ENCODE results near the gene HIBCH. TPM values are rescaled to one million over a fixed set of nuclear protein-coding genes. Genes with fewer than 3 reads are reported as not detected.
"Not testable (repeated sequence)": the region's sequence is repeated elsewhere in the genome, so short reads cannot be mapped to it uniquely, and the experiment has no call there.

The HIBCH gene
- total and polyA plus RNA-seq, 2 donors from 2014 or later: 35.7 to 115 TPM

DNA sequence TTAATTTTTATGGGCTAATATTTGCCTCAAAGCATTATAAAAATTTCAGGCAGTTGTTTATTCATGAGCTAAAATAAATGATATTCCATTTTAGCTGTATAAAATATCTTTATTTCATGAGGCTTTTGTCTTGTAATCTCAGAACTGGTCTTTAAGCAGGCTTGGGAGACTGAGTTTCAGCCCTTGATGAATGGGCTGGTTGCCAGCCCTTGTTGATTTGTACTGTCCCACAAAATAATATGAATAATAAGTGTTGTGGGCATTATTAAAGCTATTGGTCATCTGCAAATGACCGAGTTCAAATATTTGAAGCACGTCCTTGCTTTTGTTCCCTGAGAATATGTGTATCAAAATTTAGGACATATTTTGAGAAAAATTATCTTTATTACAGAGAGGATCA, 41.9 kb upstream of the HIBCH start:
- H3K27me3 ChIP-seq (ENCODE audit: control insufficient read depth, insufficient read depth, low read length): no peaks in the 10 kb centered on the region
- intact Hi-C loops (cut with DNase I): no loop called here
- H3K27ac ChIP-seq (ENCODE audit: low read depth in 2 of 2, low read length in 2 of 2): no peak overlapping the region
- no peak overlapping the region for H3K9ac ChIP-seq (ENCODE audit: low read length in 3 of 3)
- peaks cover 0 to 4% (median 4%) of the 10 kb centered on the region in 3 donors for H3K4me1 ChIP-seq (ENCODE audit: control insufficient read depth in 2 of 3, insufficient read depth in 2 of 3, low read depth in 1 of 3, low read length in 3 of 3)
- TF ChIP-seq, protein P1, sequence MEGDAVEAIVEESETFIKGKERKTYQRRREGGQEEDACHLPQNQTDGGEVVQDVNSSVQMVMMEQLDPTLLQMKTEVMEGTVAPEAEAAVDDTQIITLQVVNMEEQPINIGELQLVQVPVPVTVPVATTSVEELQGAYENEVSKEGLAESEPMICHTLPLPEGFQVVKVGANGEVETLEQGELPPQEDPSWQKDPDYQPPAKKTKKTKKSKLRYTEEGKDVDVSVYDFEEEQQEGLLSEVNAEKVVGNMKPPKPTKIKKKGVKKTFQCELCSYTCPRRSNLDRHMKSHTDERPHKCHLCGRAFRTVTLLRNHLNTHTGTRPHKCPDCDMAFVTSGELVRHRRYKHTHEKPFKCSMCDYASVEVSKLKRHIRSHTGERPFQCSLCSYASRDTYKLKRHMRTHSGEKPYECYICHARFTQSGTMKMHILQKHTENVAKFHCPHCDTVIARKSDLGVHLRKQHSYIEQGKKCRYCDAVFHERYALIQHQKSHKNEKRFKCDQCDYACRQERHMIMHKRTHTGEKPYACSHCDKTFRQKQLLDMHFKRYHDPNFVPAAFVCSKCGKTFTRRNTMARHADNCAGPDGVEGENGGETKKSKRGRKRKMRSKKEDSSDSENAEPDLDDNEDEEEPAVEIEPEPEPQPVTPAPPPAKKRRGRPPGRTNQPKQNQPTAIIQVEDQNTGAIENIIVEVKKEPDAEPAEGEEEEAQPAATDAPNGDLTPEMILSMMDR (IDR thresholded peaks at IDR 0.05; ENCODE audit: borderline replicate concordance, extremely low read depth, insufficient read depth): no peak
- H3K36me3 ChIP-seq (ENCODE audit: control insufficient read depth in 2 of 3, insufficient read depth in 3 of 3, low read length in 3 of 3): peaks cover 0 to 7% (median 0%) of the 10 kb centered on the region in 3 donors
- H3K9me3 ChIP-seq (ENCODE audit: control insufficient read depth in 2 of 3, insufficient read depth in 1 of 3, low read length in 3 of 3): no peaks in the 10 kb centered on the region
- DNase-seq: no peak
- no peak for FAIRE-seq
- no peak overlapping the region for H3K4me3 ChIP-seq (ENCODE audit: low read length in 3 of 3)

DNA sequence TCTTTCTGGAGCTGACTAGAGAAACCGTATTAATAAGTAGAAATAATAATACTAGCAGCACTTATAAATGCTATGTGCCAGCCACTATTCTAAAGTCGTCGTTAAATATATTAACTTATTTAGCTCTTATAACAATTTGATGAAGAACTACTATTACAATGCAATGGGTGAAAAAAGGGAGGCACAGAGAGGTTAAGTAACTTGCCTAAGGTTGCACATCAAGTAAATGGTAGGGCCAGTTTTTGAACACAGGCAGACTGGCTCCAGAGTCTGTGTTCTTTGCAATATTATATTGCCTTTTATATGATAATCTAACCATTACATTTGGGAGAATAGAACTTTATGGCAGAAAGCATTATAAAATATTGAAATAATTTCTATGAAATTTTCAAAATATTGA, 41.3 kb upstream of the HIBCH start:
- no peak overlapping the region for H3K9ac ChIP-seq (ENCODE audit: low read length in 3 of 3)
- H3K27me3 ChIP-seq (ENCODE audit: control insufficient read depth, insufficient read depth, low read length): no peaks in the 10 kb centered on the region
- peaks cover 0 to 7% (median 0%) of the 10 kb centered on the region in 3 donors for H3K36me3 ChIP-seq (ENCODE audit: control insufficient read depth in 2 of 3, insufficient read depth in 3 of 3, low read length in 3 of 3)
- no peaks in the 10 kb centered on the region for H3K9me3 ChIP-seq (ENCODE audit: control insufficient read depth in 2 of 3, insufficient read depth in 1 of 3, low read length in 3 of 3)
- TF ChIP-seq, protein P1 (IDR thresholded peaks at IDR 0.05; ENCODE audit: borderline replicate concordance, extremely low read depth, insufficient read depth): no peak
- no peak overlapping the region for H3K27ac ChIP-seq (ENCODE audit: low read depth in 2 of 2, low read length in 2 of 2)
- no peak overlapping the region for H3K4me3 ChIP-seq (ENCODE audit: low read length in 3 of 3)
- intact Hi-C loops (cut with DNase I): no loop called here
- DNase-seq: no peak
- FAIRE-seq: no peak
- peaks cover 0 to 8% (median 4%) of the 10 kb centered on the region in 3 donors for H3K4me1 ChIP-seq (ENCODE audit: control insufficient read depth in 2 of 3, insufficient read depth in 2 of 3, low read depth in 1 of 3, low read length in 3 of 3)

DNA sequence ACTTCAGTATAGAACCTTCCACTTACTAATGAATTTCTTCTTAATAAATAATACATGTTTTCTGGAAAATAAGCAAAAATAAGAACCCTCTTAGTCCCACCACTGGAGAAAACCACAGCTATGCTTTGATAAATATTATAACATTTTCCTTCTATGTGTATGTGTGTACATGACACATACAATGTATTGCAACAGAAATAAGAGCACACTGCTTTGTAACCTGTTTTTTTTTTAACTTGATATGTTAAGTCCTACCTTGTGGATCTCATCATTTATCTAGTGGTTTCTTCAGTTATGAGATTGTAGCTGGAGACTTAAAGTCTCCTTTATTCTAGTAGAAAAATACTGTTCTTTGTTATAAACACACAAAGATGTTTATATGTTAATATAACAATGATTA, 40.9 kb upstream of the HIBCH start:
- Histone ChIP-seq H3K27me3 (ENCODE audit: control insufficient read depth, insufficient read depth, low read length) (no peaks in the 10 kb centered on the region), H3K9ac (ENCODE audit: low read length in 3 of 3) (no peak overlapping the region), H3K36me3 (ENCODE audit: control insufficient read depth in 2 of 3, insufficient read depth in 3 of 3, low read length in 3 of 3) (peaks cover 0 to 7% (median 0%) of the 10 kb centered on the region in 3 donors), H3K4me1 (ENCODE audit: control insufficient read depth in 2 of 3, insufficient read depth in 2 of 3, low read depth in 1 of 3, low read length in 3 of 3) (peaks cover 0 to 8% (median 4%) of the 10 kb centered on the region in 3 donors), H3K9me3 (ENCODE audit: control insufficient read depth in 2 of 3, insufficient read depth in 1 of 3, low read length in 3 of 3) (no peaks in the 10 kb centered on the region), H3K4me3 (ENCODE audit: low read length in 3 of 3) (no peak overlapping the region), H3K27ac (ENCODE audit: low read depth in 2 of 2, low read length in 2 of 2) (no peak overlapping the region)
- intact Hi-C loops (cut with DNase I): no loop called here
- TF ChIP-seq, protein P1 (IDR thresholded peaks at IDR 0.05; ENCODE audit: borderline replicate concordance, extremely low read depth, insufficient read depth): no peak
- DNase-seq: no peak
- FAIRE-seq: peak; percentile 27

DNA sequence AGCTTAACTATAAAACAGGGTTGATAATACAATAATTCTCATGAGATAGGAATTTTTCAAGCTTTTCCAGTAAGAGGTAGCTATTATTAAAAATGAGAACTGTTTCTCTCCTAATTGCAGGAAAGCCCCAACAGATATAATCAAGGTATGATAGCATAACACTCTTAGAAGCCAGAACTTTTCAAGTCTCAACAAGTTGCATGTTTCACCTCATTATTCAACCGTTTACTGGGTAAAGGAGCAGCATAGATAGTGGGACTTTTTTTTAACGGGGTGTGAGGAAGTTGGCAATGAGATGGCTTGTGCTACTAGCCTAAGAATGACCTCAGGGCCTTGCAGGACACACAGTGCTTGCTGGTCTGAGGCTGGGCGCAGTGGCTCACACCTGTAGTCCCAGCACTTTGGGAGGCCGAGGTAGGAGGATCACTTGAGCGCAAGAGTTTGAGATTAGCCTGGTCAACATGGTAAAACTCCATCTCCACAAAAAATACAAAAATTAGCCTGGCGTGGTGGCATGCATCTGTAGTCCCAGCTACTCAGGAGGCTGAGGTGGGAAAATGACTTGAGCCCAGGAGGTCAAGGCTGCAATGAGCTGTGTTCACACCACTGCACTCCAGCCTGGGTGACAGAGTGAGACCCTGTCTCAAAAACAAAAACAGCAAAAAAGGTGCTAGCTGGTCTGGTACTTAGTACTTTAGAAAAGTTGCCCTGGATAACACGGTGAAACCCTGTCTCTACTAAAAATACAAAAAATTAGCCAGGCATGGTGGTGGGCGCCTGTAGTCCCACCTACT, 39.2 kb upstream of the HIBCH start:
- FAIRE-seq; H3K9ac ChIP-seq (ENCODE audit: low read length in 3 of 3); intact Hi-C loops (cut with DNase I); H3K27ac ChIP-seq (ENCODE audit: low read depth in 2 of 2, low read length in 2 of 2); H3K36me3 ChIP-seq (ENCODE audit: control insufficient read depth in 2 of 3, insufficient read depth in 3 of 3, low read length in 3 of 3); H3K4me3 ChIP-seq (ENCODE audit: low read length in 3 of 3); H3K9me3 ChIP-seq (ENCODE audit: control insufficient read depth in 2 of 3, insufficient read depth in 1 of 3, low read length in 3 of 3); H3K4me1 ChIP-seq (ENCODE audit: control insufficient read depth in 2 of 3, insufficient read depth in 2 of 3, low read depth in 1 of 3, low read length in 3 of 3); DNase-seq; H3K27me3 ChIP-seq (ENCODE audit: control insufficient read depth, insufficient read depth, low read length): not testable (repeated sequence)

Measured in kidney (tissue), 14 donors.